GM19099 (cell line): ENCODE data around the gene NFKBIB.

Source experiments
- POLR2A ChIP-seq: IDR thresholded peaks from 3 replicates; pipeline ENCODE4 v1.6.1; 2011; ENCODE audit warnings: low read depth; ENCODE audit not compliant: insufficient read length; ENCODE audit errors: extremely low read depth

NFKBIB gene

DNA sequence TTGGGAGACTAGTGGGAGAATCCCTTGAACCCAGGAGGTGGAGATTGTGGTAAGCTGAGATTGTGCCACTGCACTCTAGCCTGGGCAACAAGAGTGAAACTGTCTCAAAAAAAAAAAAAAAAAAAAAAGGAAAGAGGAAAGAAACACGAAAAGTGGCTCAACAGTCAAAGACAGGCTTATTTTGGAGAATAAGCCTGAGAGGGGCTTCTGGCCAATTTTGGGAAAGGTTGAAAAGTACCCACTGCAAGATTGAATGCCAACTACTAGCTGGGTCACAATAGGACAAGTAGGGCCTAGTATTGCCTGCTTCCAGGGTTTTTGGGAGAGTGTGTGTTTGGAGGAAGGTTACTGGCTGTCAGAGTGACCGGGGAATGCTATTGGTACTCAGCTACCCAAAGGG is 58.5 kb downstream of the NFKBIB start:
- no peak for TF ChIP-seq POLR2A
